NCI-H526 (cell line): ENCODE measurements around the gene GJA10.

Source experiments
- DNase-seq, 2 experiments: peaks; one replicate each; lab custom pipeline; 2025; lab: John Stamatoyannopoulos, UW

GJA10 gene

DNA sequence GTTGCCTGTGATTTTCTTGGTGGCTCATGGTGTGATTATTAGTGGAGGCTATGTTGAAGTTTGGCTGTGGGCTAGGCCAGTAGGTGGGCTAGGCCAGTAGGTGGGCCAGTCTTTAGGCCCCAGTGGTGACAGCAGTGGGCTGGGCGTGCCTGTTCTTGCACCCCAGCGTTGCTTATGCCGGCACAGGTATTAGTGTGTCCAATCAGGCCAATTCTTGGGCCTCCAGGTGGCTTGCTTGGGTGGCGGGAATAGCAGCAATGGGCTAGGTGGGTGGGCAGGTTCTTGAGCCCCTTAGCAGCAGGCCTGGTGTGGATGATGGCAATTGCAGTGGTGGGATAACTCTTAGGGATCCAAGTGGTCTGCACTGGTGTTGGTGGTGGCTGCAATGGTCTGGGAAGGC is 22.9 kb downstream of the GJA10 start:
- DNase-seq, result no peak

DNA sequence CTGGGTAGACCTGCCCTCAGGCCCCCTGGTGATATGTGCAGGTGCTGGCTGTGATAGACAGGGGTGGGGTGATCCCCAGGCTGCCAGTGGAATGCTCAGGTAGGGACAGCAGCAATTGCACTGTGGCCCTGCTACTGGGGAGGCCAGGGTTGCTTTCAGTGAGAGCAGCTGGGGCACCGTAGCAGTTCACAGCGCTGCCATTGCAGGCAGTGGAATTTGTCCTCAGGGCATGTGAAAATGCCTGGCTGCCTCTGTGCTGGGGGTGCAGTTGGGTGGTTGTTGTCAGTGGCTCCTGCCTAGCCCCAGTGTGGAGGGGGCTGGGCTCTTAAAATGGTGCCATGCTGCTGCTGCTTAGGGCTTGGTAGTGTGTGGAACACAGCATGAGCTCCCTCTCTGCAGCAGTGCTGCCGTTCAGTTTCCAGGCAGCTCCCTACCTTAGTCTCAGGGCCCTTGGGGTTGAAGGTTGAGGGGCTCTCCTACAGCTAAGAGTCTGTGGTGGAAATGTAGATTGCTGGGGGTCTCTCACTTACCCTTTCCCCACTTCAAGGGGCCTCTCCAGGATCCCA is 23.6 kb downstream of the GJA10 start:
- DNase-seq, result no peak

DNA sequence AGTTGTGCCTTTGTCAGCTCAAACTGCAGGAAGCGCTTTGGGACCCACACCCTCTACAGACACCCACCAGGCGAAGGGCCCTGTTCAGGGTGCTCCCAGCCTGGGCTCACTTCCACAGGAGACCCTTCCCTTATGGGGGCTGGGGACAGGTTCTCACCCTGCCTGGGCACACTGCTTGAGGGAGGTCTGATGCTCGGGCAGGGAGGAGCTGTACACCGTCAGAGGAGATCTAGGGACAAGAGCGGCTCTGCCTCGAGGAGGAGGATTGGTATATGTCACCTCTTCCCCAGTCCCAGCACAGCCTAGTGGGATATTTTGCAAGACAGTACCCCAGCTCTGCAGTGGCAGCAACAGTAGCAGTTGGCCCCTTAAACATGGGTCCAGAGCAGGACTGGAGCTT is 26.9 kb downstream of the GJA10 start:
- DNase-seq, result no peak

DNA sequence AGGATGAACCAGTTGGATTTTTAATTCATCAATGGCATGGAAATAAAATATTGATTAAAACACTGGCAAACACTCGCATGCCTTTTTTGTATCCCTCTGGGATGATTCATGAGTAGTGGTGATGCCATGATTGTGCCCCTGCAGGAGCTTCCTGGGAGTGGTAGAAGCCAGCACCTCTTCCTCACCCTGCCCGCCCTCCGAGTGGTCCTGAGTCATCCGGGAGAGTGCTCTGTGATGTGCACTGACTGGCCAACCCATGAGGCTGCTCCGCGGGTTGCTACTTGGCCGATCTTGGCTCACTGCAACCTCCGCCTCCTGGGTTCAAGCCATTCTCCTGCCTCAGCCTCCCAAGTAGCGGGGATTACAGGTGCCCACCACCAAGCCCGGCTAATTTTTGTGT is 27.4 kb downstream of the GJA10 start:
- DNase-seq, result no peak

DNA sequence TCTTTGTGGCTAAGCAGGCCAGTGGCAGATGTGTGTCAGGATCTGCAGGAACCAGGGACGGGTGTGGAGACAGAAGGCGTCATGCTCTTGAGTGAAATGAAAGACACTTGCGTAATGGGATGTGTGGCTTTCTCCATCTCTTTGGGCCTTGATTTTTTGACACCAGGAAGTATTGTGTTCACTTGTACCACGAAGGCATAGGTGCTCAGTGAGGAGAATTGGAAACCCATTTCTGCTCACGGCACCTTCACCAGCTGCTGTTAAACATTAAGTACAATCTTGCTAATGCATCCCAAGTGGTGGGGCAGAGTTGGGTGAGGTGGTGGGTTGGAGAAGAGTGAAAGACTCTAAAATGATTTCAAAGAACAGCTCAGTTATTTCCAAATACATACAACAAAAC is 30.0 kb downstream of the GJA10 start:
- no peak for DNase-seq

DNA sequence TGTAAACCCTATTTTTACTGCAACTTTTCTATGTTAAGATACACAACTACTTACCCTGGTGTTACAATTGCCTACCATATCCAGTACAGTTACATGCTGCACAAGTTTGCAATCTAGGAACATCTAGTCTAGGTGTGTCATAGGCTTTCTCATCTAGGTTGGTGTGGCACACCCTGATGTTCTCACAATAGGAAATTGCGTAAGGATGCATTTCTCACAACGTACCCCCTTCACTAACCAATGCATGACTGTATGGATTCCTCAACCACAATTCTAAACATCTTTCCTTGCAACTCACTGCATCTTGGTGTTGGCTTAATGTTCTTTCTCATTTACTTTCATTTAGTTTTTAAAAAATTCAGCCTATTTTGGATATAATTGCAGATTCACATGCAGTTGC is 31.6 kb downstream of the GJA10 start:
- no peak for DNase-seq

DNA sequence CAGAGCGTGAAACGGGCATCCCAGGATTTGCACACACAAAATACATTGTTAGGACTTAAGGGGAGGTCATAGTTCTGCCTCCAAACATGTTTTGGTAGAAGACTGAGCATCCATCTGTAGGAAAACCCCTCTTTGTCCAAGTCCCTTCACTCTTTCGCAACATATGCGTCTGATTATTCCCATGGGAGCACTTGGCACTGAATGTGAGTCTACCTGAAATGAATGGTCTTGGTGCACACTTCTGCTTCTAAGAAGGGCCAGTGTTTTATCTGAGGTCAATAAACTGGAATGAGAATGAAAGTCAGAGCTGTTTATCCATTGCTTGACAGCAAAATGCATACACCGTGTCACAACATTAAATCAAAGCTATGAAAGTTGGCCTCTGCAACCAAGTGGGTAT is 33.0 kb downstream of the GJA10 start:
- no peak for DNase-seq

DNA sequence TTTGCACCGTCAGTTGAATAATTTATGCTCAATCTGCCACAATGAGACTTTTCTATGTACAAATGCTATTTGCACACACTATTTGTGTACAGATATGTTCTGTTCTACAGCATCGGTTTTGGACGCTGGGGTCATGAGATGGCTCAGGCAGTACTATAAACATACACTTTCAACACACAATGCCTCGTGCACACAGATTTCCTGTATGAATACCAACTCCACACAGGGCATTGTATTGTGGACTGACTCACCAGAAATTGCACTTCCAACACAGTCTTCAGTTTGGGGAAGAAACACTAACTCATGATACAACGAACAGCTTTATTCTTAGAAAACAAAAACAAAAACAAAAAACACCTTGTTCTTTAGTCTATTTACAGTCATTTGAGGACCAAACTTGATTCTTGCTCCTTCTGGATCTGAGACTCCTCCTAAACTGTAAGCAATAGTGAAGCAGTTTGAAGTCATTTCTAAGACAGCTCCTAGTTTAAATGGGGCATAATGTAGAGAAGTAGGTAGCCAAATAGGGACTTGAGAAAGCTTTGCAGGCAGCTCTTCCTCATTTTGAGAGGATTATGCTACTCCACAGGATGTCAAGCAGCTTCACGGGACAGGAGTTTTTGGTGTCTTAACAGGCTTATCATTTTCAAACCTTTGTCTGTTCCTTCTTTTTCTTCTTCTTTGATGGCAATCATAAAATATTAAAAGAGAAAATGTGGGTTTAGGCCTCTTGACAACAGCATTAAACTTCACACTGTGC is 33.7 kb downstream of the GJA10 start:
- no peak for DNase-seq

DNA sequence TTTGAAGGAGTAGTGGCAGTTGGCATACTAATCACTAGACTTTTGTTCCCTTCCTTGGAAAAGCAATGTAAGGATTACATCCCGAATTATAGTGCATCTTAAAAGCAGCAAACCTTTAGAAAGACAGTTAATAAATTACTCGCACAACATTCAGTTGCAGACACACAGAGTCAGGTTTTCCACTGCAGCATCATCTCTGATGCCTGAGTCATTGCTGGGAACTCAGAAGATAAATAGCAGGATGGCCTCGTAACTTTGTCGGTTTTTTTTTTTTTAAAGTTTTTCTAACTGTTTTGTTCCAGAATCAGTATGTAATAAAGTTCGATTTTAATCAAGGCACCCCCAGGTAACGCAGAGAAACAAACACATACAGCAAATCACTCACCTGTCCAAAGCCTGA is 34.3 kb downstream of the GJA10 start:
- no peak for DNase-seq

DNA sequence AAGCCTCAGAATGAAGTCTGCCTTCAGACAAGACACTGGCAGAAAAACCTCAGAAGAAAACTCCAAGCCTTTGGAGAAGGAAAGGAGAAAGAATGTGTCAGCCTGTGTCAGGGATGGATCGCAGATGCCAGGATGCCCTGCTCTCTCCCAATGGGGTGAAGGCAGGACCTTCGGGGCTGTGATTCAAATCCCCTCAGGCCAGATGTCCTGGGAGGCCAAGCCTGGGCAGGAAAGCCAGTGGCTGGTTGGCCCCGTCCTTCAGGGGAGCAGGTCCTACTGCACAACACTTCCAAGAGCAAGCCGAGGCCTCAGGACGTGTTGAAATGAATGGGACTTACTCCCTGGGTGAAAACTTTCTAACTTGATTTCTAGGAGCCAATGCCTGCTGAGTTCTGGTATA is 36.5 kb downstream of the GJA10 start:
- DNase-seq, result no peak

DNA sequence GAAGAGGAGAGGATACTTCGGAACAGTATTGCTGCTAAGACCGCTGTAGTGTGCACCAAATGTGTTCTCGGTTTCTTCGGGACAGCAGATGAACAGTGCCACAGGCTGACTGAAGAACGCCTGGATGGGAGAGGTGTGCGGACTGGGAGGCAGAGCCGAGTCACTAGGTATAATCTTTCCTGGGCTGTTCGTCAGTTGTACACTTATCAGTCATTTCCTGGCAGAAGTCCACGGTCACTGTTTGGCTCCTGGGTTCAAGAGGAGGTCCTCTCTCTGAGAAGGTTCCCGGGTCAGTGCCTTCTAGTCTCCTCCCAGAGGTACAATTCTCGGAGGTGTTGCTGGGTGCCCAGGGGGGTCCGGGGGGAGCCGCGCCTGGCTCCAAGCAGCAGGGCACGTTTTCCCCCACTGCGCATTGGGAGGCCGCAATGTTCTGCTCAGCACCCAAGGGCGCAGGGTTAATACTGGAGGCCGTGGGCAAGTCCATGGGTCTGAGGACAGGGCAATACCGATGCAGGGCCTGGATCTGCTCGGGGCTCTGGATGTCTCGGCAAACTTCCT is 38.1 kb downstream of the GJA10 start:
- DNase-seq, result no peak

DNA sequence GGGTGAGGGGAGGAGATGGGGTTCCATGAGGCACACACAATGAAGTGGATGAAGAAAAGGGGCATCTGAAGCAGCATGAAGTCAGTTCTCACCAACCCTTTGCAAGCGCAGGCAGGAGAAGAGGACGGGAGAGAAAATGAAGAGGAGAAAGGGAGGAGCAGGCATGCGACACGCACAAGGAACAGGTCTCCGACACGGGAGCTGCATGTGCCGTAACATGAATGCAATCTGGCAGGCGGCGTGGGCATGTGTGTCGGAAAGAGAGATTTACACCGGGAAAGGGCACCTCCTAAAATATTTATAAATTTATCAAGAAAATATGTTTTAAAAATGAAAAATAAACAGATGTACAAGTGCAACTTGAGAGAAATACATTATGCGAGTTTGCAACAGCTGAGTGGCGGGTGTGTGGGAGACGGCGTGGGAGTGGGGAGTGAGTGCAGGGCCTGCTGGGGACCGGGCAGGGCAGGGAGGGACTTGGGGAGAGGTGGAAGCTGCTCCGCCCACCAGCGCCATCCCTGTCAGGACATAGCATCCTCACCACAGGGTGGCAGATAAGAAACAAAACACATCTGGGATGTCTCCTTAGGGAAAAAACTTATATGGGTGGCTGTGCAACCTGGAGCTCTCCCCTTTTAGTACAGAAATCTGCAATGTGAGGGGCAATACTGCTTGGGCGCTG is 40.6 kb downstream of the GJA10 start:
- no peak for DNase-seq

DNA sequence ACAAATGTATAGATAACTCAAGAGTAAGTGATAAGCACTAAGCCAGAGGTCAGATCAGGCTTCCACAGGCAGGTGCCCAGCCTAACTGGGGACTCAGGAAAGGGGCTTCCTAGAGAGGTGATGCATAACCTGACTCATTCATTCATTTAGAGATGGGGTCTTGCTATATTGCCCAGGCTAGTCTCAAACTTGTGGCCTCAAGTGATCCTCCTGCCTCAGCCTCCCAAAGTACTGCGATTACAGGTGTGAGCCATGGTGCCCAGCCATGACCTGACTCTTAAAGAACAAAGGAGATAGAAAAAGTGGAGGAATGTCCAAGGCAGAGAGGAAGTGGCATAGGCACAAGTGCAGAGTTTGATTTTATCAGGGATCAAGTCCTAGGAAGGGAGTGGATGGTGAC is 41.9 kb downstream of the GJA10 start:
- no peak for DNase-seq

DNA sequence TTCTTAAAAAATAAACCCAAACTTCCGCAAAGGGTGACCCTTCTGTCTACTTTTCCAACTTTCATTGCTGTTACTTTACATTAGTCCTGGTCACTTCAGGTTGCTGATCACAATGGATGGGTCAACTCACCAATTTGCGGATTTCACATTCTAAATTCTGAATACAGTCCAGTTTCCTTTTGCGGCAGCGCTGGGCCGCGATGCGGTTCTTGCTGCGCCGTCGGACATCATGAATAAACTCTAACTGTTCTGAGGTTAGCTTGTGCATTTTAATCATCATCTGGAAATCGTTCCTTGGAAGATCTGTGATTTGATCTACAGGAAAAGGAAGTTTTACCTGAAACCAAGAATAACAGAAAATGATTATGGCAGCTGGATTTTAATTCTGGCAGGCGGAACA is 43.7 kb downstream of the GJA10 start:
- no peak for DNase-seq

DNA sequence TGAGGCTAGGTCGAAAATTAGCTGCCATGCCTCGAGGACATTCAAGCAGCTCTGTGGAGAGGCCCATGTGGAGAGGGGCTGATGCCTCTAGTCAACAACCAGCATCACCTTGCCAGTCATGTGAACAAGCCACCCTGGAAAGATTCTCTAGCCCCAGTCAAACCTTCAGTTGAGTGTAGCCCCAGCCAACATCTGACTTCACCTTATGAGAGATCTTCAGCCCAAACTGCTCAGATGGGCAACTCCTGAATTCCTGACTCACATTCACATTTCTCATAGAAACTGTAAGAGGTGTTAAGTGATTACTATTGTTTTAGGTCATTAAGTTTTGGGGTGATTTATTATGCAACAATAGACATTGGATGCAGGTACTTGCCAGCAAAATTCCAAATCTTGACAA is 44.9 kb downstream of the GJA10 start:
- DNase-seq, result no peak

DNA sequence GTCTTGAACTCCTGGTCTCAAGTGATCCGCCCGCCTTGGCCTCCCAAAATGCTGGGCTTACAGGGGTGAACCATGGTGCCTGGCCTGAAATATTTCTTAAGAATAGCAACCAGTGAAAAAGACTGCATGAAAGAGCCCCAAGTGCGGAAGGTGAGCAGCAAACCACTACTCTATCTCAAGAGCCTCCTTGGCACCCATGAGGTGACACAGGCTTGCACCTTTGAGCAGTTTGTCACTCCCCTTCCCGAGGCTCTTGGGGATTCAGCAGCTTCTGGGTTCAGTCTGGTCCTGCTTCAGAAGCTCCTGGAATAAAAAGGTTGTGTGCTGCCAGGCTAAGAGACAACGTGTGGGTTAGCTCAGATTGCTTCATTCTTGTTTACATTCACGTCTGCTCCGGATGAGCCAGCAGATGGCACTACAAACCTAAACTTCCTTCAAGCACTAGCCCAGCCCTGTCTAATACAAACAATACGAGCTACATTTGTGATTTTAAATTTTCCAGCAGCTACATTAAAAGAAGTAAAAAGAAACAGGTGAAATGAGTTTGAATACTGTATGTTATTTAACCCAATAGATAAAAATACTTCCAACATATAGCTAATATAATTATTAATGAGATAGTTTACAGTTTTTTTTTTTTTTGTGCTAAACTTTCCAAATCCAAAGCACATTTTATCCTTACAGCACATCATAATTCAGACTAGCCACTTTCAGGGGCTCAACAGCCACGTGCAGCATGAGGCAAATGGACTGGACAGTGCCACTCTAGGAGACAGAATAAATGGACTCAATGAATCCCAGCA is 46.2 kb downstream of the GJA10 start:
- DNase-seq, result peak; percentile 74 to 89

DNA sequence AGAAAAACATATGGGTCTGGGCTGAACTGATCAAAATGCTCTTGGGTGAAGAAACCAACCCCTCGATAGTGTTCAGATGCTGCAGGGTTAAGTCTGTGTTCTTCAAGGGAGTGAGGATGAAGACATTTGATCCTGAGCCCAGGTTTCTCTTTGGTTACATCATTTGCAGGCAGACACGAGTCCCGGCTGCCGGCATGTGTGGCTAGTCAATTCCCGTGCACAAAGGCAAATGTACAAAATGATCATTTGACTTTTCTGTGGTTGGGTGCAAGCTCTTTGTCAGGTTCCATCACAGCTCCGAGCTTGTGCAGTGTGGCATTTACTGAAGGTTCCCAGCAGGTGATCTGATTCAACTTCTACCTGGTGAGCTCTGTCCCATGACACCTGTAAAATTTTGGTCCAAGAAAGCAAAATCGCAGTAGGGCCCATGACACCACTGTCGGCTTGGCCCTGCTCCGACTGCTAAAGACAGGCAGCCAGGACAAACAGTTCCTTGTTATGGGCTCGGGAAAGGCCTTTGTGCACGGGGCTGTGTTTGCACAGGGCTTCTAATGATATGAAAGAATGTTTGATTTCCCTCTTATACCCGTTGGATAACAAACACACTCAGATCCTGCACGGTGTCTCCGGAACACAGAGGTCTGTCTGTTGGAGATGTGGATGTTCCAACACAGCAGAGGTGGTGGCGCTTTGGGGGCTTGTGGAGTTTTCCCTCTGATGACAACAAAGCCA is 46.9 kb downstream of the GJA10 start:
- peak; percentile 71 to 79 for DNase-seq

DNA sequence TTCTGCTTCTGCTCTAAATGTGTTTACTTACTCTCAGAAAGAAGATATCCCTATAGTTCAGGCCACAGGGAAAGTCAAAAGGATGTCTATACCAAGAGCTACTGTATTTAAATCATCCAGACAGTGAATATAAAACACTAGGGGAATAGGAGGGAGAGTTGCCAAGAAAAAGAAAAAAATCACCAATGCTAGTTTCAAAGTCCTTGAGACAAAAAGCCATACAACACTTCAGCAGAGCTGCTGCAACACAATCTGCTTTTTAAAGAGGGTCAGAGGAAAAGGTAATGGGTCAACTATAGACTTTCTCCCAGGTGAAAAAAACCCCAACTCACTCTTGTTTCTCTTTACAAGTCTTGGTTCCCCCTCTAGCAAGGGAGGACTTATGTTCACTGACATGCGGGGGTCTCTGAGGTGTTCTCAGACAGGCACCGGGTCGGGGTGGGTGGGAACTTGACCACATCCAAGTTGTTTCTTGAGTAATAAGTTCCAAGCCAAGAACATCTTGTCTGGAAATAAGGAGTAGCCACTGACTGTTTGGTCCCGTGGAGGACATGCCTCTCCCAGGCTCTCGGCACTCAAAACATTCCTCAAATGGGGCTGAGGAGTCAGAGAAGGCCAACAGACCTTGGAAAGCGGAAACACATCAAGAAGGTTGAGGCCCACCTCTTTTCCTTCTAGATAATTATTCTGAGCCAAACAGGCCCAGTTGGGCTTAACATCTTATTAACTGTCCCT is 47.7 kb downstream of the GJA10 start:
- no peak for DNase-seq

DNA sequence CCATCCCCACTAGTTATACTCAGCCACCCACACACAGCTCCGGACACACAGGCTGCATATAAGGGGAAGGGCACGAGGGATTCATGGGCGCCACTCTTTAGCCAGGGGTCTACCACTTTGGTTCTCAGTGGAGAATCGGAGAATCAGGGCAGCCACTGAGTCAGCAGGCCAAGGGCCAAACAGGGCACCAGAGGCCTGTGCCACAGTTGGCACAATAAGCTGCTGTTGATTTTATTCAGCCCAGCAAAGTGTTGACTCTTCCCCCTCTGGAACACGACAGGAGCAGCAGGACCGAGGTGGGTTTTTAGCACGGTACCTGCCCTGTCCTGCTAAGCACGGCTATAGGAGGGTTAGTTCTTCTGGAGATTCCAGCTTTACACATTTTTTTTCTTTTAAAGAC is 48.3 kb downstream of the GJA10 start:
- no peak for DNase-seq

DNA sequence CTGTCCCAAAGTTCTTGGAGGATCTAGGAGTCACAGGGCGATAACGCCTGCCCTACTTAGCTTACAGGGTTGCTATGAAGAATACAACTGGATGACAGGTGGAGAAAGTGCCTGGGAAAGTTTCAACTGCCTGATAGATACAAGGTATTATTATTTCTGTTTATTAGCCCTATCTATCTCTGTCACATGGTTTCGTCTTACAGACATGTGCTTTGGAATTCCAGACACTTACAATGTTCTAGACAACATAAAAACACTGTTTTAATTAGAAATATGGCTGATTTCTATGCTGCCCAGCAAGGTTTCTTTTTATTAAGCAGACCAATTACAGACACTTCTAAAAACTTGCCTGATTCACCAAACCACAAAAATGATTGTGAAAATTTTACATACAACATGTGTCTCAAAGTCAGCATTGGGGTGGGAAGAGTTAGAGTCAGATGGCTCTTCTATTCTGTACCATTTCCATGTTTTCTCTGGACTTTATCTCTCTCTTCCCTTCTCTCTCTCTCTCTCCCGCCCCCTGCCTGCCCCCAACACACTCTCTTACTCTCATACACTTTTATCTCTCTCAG is 50.0 kb downstream of the GJA10 start:
- DNase-seq, result no peak
